HG03520 (cell line): ENCODE results near the gene TWF2.
"Not testable (repeated sequence)": the region's sequence is repeated elsewhere in the genome, so short reads cannot be mapped to it uniquely, and the experiment has no call there.

Experiments
- ATAC-seq: cut with Tn5 transposase; IDR thresholded peaks from one replicate; pipeline ENCODE4 v1.9.1; 2021; ENCODE audit warnings: mild to moderate bottlenecking, moderate library complexity; ENCODE audit not compliant: unreplicated experiment

The TWF2 gene

GRCh38 chr3:52238761-52239701 is at the start of gene TWF2:
TWF2 (minus strand) TSS chr3:52239158; CDS start chr3:52239016, 142 bp downstream.
- peak; percentile 66 for ATAC-seq

GRCh38 chr3:52288674-52289073 is 49.7 kb upstream of the TWF2 start:
- ATAC-seq: no peak

DNA sequence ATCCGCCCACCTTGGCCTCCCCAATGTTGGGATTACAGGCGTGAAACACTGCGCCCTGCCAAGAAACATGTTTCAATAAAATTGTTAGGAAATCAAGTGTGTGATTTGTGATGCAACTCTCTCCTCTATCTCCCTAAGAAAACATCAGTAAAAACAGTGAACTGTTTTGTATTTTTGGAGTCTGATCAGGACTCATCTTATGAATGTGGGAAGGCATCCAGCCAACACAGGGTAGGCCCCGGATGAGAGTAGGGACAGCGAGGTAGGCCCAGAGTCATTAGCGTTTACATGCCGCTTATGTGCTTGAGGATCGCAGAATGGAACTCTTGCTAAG is 47.8 kb upstream of the TWF2 start:
- no peak for ATAC-seq

GRCh38 chr3:52284051-52284450 is 45.1 kb upstream of the TWF2 start:
- not testable (repeated sequence) for ATAC-seq

DNA sequence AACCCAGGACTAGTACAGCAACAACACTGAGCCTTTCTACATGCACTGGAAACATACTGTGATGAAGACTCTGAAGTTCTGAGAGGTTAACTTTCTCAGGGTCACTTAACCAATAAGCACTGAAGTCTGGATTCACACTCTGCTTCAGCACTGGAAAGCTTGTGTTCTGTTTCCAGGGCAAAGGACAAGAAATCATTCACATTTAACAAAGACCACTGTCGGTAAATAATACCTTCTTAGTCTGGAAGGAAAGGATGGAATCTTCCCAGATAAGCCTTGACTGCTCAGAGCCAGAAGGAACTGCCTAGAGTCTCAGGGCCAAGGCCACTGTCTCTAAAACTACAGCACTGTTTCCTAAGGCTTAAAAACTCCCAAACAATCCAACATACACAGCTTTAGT is 44.3 kb upstream of the TWF2 start:
- no peak for ATAC-seq

GRCh38 chr3:52281981-52282801 is 43.2 kb upstream of the TWF2 start:
- no peak for ATAC-seq

DNA sequence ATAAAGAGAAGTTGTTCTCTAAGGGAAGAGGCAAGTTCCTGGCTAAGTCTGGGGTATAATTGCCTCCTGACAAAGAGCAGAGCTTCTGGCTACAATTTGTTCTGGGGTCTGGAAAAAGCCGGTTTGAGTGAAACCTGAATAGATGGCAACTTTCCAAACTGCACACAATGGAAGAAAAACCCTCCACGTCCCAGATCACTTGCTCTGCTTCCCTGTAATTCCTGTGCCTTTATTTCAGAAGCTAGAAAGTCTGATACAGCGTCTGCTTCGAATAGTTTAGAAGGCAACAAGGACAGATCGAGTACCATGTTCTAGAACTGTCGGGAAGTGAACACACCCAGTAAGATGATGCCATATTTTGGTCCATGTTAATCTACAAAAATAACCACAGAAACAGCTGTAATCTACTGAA is 41.1 kb upstream of the TWF2 start:
- ATAC-seq: no peak

DNA sequence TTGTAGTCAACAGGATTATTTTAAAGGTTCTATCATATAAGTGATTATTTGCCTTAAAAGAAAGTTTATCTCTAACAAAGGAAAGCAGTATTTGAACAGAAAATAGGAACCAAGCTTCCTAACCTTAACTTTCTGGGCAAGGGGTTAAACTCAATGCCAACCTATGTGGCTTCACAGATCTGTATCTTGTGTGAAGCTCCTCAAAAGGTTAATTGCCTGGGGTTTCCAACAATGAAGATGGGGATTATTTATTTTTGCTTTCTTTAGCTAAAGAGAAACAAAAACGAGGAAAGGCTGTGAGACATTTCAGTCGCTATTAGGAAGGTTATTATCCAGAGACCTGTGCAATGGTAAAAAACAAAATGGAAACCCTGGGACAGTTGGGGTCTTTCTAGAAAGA is 40.6 kb upstream of the TWF2 start:
- no peak for ATAC-seq

- peak; percentile 68 for ATAC-seq
Measured at GRCh38 chr3:52278510-52279069, 39.6 kb upstream of the TWF2 start, which contains the start of gene WDR82. WDR82 (minus strand) TSS chr3:52278649; CDS start chr3:52278361, 288 bp downstream.

GRCh38 chr3:52277972-52278509 is 39.1 kb upstream of the TWF2 start:
- peak; percentile 64 for ATAC-seq

- no peak for ATAC-seq
Measured at GRCh38 chr3:52277071-52277964, 38.4 kb upstream of the TWF2 start.

GRCh38 chr3:52274781-52275180 is 35.8 kb upstream of the TWF2 start:
- ATAC-seq: not testable (repeated sequence)

DNA sequence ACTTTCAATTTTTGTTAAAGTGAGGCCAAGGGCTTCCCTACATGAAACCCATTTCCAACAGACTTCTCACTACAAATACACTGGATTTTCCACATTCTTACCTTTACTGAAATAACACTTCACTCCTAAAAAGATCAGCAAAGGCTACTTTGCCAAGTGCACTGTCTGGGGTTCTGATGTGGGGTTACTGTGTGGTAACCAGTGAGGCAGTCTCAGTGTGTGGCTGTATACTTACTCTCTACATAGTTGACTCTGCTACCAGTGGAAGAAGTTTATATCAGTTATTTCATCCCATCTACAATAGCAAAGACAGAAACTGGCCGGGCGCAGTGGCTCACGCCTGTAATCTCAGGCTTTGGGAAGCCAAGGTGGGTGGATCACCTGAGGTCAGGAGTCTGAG is 33.9 kb upstream of the TWF2 start:
- no peak for ATAC-seq

GRCh38 chr3:52272172-52272571 is 33.2 kb upstream of the TWF2 start:
- not testable (repeated sequence) for ATAC-seq

DNA sequence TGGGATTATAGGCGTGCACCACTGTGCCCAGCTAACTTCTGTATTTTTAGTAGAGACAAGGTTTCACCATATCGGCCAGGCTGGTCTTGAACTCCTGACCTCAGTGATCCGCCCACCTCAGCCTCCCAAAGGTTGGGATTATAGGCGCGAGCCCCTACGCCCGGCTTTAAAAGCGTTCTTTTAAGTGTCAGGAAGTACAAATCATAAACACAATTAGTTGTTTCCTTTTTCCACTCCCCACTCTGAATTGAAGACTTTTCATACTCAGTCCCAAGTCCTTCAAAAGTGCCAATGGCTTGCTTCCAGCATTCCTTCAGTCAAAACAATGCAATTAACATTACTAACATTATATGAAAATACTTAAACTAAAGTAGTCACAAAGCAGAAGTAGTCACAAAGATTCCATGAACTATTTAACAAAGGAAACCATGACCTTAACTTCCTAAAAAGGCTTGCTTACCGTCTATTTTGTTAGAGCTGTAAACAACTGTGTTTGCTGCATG is 31.3 kb upstream of the TWF2 start:
- ATAC-seq: no peak

DNA sequence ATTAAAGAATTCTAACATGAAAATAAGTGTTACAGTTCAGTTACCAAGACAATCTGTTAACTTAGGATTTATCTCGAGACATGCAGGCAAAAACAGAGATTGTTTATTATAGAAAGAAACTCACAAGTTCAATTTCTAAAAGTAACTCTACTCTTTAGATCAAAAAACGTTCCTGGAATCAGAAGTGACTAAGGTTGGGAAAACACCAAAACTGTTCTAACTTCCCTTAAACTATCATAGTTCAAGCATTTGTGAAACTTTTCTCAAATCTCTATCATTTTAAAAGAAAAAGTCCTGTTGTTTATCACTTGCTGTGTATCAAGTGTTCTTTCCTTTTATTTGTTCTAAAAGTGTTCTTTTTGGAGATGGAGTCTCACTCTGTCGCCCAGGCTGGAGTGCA is 30.8 kb upstream of the TWF2 start:
- ATAC-seq: no peak

DNA sequence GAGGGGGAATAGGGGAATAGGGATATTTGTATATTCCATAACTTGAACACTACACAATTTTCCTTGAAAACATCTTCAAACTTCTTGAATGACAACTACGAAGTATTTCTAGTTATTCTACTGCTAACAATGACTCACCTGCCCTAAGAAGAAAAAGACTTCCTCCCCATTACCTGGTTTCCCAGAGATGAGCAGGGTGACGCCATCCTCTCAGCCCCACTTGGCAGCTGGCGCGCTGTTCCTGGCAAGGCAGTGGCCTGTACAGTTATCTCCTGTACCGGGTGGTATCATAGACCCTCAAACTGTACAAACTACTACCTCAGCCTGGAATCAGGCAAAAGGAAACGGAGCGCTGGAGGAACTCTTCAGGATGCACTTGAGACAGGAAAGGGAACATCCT is 29.1 kb upstream of the TWF2 start:
- no peak for ATAC-seq

- no peak for ATAC-seq
Measured at GRCh38 chr3:52265387-52265786, 26.4 kb upstream of the TWF2 start.

GRCh38 chr3:52262447-52262846 is 23.5 kb upstream of the TWF2 start:
- ATAC-seq: no peak

- ATAC-seq: no peak
Measured at GRCh38 chr3:52259448-52259847, 20.5 kb upstream of the TWF2 start.
